ENCODE data around the gene PITPNC1.

PITPNC1 gene

GRCh38 chr17:67606471-67606870, 229.4 kb downstream of the PITPNC1 start:
- H3K27ac ChIP-seq (ENCODE audit: low read depth in 2 of 2, low read length in 2 of 2): no peak overlapping the region
- H3K4me3 ChIP-seq (ENCODE audit: low read length in 2 of 2): no peak overlapping the region
- H3K9ac ChIP-seq (ENCODE audit: low read depth in 1 of 2, low read length in 2 of 2): no peak overlapping the region
- H3K36me3 ChIP-seq (ENCODE audit: control insufficient read depth in 2 of 2, insufficient read depth in 2 of 2, low read length in 2 of 2): no peaks in the 10 kb centered on the region
- no peaks in the 10 kb centered on the region for H3K27me3 ChIP-seq (ENCODE audit: control insufficient read depth in 2 of 2, insufficient read depth in 2 of 2, low read length in 2 of 2)
- no peaks in the 10 kb centered on the region for H3K4me1 ChIP-seq (ENCODE audit: control insufficient read depth in 2 of 2, insufficient read depth in 2 of 2, low read length in 2 of 2)
- no peaks in the 10 kb centered on the region for H3K9me3 ChIP-seq (ENCODE audit: control insufficient read depth in 2 of 2, low read length in 2 of 2)

GRCh38 chr17:67606896-67607604, 230.0 kb downstream of the PITPNC1 start:
- H3K9me3 ChIP-seq (ENCODE audit: control insufficient read depth in 2 of 2, low read length in 2 of 2): no peaks in the 10 kb centered on the region
- H3K9ac ChIP-seq (ENCODE audit: low read depth in 1 of 2, low read length in 2 of 2): no peak overlapping the region
- no peaks in the 10 kb centered on the region for H3K4me1 ChIP-seq (ENCODE audit: control insufficient read depth in 2 of 2, insufficient read depth in 2 of 2, low read length in 2 of 2)
- H3K27me3 ChIP-seq (ENCODE audit: control insufficient read depth in 2 of 2, insufficient read depth in 2 of 2, low read length in 2 of 2): no peaks in the 10 kb centered on the region
- no peaks in the 10 kb centered on the region for H3K36me3 ChIP-seq (ENCODE audit: control insufficient read depth in 2 of 2, insufficient read depth in 2 of 2, low read length in 2 of 2)
- no peak overlapping the region for H3K4me3 ChIP-seq (ENCODE audit: low read length in 2 of 2)
- H3K27ac ChIP-seq (ENCODE audit: low read depth in 2 of 2, low read length in 2 of 2): no peak overlapping the region

- no peaks in the 10 kb centered on the region for H3K27me3 ChIP-seq (ENCODE audit: control insufficient read depth in 2 of 2, insufficient read depth in 2 of 2, low read length in 2 of 2)
- no peaks in the 10 kb centered on the region for H3K36me3 ChIP-seq (ENCODE audit: control insufficient read depth in 2 of 2, insufficient read depth in 2 of 2, low read length in 2 of 2)
- no peak overlapping the region for H3K4me3 ChIP-seq (ENCODE audit: low read length in 2 of 2)
- H3K27ac ChIP-seq (ENCODE audit: low read depth in 2 of 2, low read length in 2 of 2): no peak overlapping the region
- no peaks in the 10 kb centered on the region for H3K4me1 ChIP-seq (ENCODE audit: control insufficient read depth in 2 of 2, insufficient read depth in 2 of 2, low read length in 2 of 2)
- H3K9me3 ChIP-seq (ENCODE audit: control insufficient read depth in 2 of 2, low read length in 2 of 2): no peaks in the 10 kb centered on the region
- no peak overlapping the region for H3K9ac ChIP-seq (ENCODE audit: low read depth in 1 of 2, low read length in 2 of 2)
Observed at GRCh38 chr17:67610061-67610460, 233.0 kb downstream of the PITPNC1 start.

GRCh38 chr17:67613961-67614360, 236.9 kb downstream of the PITPNC1 start:
- H3K36me3 ChIP-seq (ENCODE audit: control insufficient read depth in 2 of 2, insufficient read depth in 2 of 2, low read length in 2 of 2): no peaks in the 10 kb centered on the region
- no peak overlapping the region for H3K9ac ChIP-seq (ENCODE audit: low read depth in 1 of 2, low read length in 2 of 2)
- no peaks in the 10 kb centered on the region for H3K4me1 ChIP-seq (ENCODE audit: control insufficient read depth in 2 of 2, insufficient read depth in 2 of 2, low read length in 2 of 2)
- H3K4me3 ChIP-seq (ENCODE audit: low read length in 2 of 2): no peak overlapping the region
- no peaks in the 10 kb centered on the region for H3K27me3 ChIP-seq (ENCODE audit: control insufficient read depth in 2 of 2, insufficient read depth in 2 of 2, low read length in 2 of 2)
- no peaks in the 10 kb centered on the region for H3K9me3 ChIP-seq (ENCODE audit: control insufficient read depth in 2 of 2, low read length in 2 of 2)
- no peak overlapping the region for H3K27ac ChIP-seq (ENCODE audit: low read depth in 2 of 2, low read length in 2 of 2)

DNA sequence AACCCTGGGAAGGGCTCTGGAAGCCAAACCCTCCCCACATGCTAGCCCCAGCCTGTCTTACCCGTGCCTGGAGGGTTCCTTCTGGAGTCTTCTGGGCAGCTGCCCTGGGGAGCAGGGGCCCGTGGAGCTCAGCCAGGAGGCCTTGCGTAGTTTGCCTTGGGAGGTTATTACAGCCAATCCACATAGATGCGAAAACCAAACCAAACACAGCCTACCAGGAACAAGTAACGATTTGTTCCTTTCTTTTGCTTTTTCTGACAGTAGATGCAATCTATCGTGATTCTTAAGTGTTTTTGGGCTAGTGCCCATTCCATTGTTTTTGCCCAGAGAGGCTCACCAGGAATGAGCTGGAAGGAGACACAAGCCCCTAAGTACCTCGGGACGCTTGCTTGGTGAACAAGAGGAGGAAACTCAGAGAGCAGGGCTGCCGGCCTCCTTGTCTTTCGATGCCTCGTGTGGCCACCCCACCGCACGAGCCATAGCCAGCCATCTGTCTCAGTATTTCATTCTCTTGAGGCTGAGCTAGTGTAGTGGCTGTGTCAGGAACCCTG, 238.0 kb downstream of the PITPNC1 start:
- H3K36me3 ChIP-seq (ENCODE audit: control insufficient read depth in 2 of 2, insufficient read depth in 2 of 2, low read length in 2 of 2): no peaks in the 10 kb centered on the region
- H3K9me3 ChIP-seq (ENCODE audit: control insufficient read depth in 2 of 2, low read length in 2 of 2): no peaks in the 10 kb centered on the region
- H3K27me3 ChIP-seq (ENCODE audit: control insufficient read depth in 2 of 2, insufficient read depth in 2 of 2, low read length in 2 of 2): no peaks in the 10 kb centered on the region
- H3K4me3 ChIP-seq (ENCODE audit: low read length in 2 of 2): no peak overlapping the region
- H3K27ac ChIP-seq (ENCODE audit: low read depth in 2 of 2, low read length in 2 of 2): no peak overlapping the region
- no peaks in the 10 kb centered on the region for H3K4me1 ChIP-seq (ENCODE audit: control insufficient read depth in 2 of 2, insufficient read depth in 2 of 2, low read length in 2 of 2)
- H3K9ac ChIP-seq (ENCODE audit: low read depth in 1 of 2, low read length in 2 of 2): no peak overlapping the region

DNA sequence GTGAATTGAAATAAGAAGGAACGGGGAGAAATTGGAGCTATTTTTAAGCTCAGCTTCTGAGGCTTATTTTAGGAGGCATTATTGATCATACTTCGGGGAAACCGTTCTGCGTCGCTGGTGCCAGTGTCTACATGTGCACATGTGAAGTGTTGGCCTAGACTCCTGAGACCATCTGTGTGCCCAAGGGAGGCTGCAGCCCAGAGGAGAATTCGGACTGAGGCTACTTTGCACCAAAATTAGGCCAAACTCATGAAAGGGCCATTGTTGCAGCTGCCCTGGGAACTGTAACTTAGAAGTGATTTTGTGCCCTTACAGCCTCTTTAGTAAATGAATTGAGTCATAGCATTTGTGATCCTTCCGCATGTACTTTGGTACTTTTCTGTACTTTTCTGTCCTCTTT, 238.7 kb downstream of the PITPNC1 start:
- H3K27me3 ChIP-seq (ENCODE audit: control insufficient read depth in 2 of 2, insufficient read depth in 2 of 2, low read length in 2 of 2): no peaks in the 10 kb centered on the region
- H3K9me3 ChIP-seq (ENCODE audit: control insufficient read depth in 2 of 2, low read length in 2 of 2): no peaks in the 10 kb centered on the region
- H3K4me3 ChIP-seq (ENCODE audit: low read length in 2 of 2): no peak overlapping the region
- H3K4me1 ChIP-seq (ENCODE audit: control insufficient read depth in 2 of 2, insufficient read depth in 2 of 2, low read length in 2 of 2): no peaks in the 10 kb centered on the region
- no peaks in the 10 kb centered on the region for H3K36me3 ChIP-seq (ENCODE audit: control insufficient read depth in 2 of 2, insufficient read depth in 2 of 2, low read length in 2 of 2)
- no peak overlapping the region for H3K27ac ChIP-seq (ENCODE audit: low read depth in 2 of 2, low read length in 2 of 2)
- H3K9ac ChIP-seq (ENCODE audit: low read depth in 1 of 2, low read length in 2 of 2): no peak overlapping the region

- Histone ChIP-seq H3K36me3 (ENCODE audit: control insufficient read depth in 2 of 2, insufficient read depth in 2 of 2, low read length in 2 of 2) (no peaks in the 10 kb centered on the region), H3K27ac (ENCODE audit: low read depth in 2 of 2, low read length in 2 of 2) (no peak overlapping the region), H3K4me3 (ENCODE audit: low read length in 2 of 2) (no peak overlapping the region), H3K27me3 (ENCODE audit: control insufficient read depth in 2 of 2, insufficient read depth in 2 of 2, low read length in 2 of 2) (no peaks in the 10 kb centered on the region), H3K4me1 (ENCODE audit: control insufficient read depth in 2 of 2, insufficient read depth in 2 of 2, low read length in 2 of 2) (no peaks in the 10 kb centered on the region), H3K9ac (ENCODE audit: low read depth in 1 of 2, low read length in 2 of 2) (no peak overlapping the region), H3K9me3 (ENCODE audit: control insufficient read depth in 2 of 2, low read length in 2 of 2) (no peaks in the 10 kb centered on the region)
Observed at GRCh38 chr17:67617304-67617899, 240.3 kb downstream of the PITPNC1 start.

DNA sequence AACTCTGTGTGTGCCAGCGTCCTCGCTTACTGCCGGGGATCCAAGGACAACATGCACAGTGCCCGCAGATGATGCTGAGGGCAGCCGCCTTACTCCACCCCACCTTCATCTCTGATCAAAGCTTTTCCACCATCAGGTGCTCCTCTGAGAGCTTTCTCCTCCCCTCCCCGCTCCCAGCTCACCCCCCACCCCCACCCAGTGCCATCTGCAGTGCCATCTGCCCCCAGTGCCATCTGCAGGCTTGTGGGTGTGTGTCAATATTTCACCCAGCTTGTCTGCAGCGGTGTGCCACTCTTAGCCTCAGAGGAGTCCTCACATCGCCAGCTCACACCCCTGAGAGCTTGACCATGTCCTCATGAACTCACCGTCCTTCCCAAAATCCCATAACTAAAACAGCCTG, 242.5 kb downstream of the PITPNC1 start:
- Histone ChIP-seq H3K36me3 (ENCODE audit: control insufficient read depth in 2 of 2, insufficient read depth in 2 of 2, low read length in 2 of 2) (no peaks in the 10 kb centered on the region), H3K27me3 (ENCODE audit: control insufficient read depth in 2 of 2, insufficient read depth in 2 of 2, low read length in 2 of 2) (no peaks in the 10 kb centered on the region), H3K4me1 (ENCODE audit: control insufficient read depth in 2 of 2, insufficient read depth in 2 of 2, low read length in 2 of 2) (no peaks in the 10 kb centered on the region), H3K4me3 (ENCODE audit: low read length in 2 of 2) (no peak overlapping the region), H3K9ac (ENCODE audit: low read depth in 1 of 2, low read length in 2 of 2) (no peak overlapping the region), H3K27ac (ENCODE audit: low read depth in 2 of 2, low read length in 2 of 2) (no peak overlapping the region), H3K9me3 (ENCODE audit: control insufficient read depth in 2 of 2, low read length in 2 of 2) (no peaks in the 10 kb centered on the region)

GRCh38 chr17:67620088-67620487, 243.0 kb downstream of the PITPNC1 start:
- no peak overlapping the region for H3K9ac ChIP-seq (ENCODE audit: low read depth in 1 of 2, low read length in 2 of 2)
- no peaks in the 10 kb centered on the region for H3K4me1 ChIP-seq (ENCODE audit: control insufficient read depth in 2 of 2, insufficient read depth in 2 of 2, low read length in 2 of 2)
- H3K4me3 ChIP-seq (ENCODE audit: low read length in 2 of 2): no peak overlapping the region
- H3K36me3 ChIP-seq (ENCODE audit: control insufficient read depth in 2 of 2, insufficient read depth in 2 of 2, low read length in 2 of 2): no peaks in the 10 kb centered on the region
- no peaks in the 10 kb centered on the region for H3K27me3 ChIP-seq (ENCODE audit: control insufficient read depth in 2 of 2, insufficient read depth in 2 of 2, low read length in 2 of 2)
- H3K27ac ChIP-seq (ENCODE audit: low read depth in 2 of 2, low read length in 2 of 2): no peak overlapping the region
- no peaks in the 10 kb centered on the region for H3K9me3 ChIP-seq (ENCODE audit: control insufficient read depth in 2 of 2, low read length in 2 of 2)

DNA sequence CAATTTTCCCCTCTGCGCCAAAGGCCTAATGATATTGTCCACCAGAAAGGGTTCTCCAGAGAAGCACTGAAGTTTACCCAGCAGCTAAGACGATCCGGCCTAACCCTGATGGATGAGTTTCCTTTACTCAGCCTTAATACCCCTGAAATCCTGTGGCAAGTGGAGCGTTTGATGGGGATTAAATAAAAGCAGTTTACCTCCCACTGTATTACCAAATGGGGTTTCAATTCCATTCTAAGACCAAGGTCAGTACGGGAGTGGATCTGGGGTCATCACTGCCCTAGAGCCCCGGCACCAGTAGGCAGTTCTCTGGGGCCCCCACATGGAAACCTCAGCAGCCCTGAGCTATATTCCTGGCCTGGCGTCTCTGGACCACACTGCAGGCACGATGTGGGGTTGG, 243.6 kb downstream of the PITPNC1 start:
- H3K9ac ChIP-seq (ENCODE audit: low read depth in 1 of 2, low read length in 2 of 2): no peak overlapping the region
- no peak overlapping the region for H3K4me3 ChIP-seq (ENCODE audit: low read length in 2 of 2)
- H3K4me1 ChIP-seq (ENCODE audit: control insufficient read depth in 2 of 2, insufficient read depth in 2 of 2, low read length in 2 of 2): no peaks in the 10 kb centered on the region
- no peaks in the 10 kb centered on the region for H3K36me3 ChIP-seq (ENCODE audit: control insufficient read depth in 2 of 2, insufficient read depth in 2 of 2, low read length in 2 of 2)
- H3K9me3 ChIP-seq (ENCODE audit: control insufficient read depth in 2 of 2, low read length in 2 of 2): no peaks in the 10 kb centered on the region
- H3K27ac ChIP-seq (ENCODE audit: low read depth in 2 of 2, low read length in 2 of 2): no peak overlapping the region
- H3K27me3 ChIP-seq (ENCODE audit: control insufficient read depth in 2 of 2, insufficient read depth in 2 of 2, low read length in 2 of 2): no peaks in the 10 kb centered on the region
